ENCODE measurements around the gene ZNRF3. TPM values are rescaled to one million over a fixed set of nuclear protein-coding genes. Genes with fewer than 3 reads are reported as not detected.

The ZNRF3 gene
- total RNA-seq, 1 experiment from 2014 or later: 23.7 TPM

- peaks cover 8% of the 10 kb centered on the region for H3K36me3 Mint-ChIP-seq (ENCODE audit: insufficient read depth, unreplicated experiment)
- no peak for DNase-seq
- BruUV-seq (replicated peaks): no TSS peak
- no peak for TF ChIP-seq CTCF (IDR thresholded peaks at IDR 0.05; ENCODE audit: unreplicated experiment)
- H3K4me3 Mint-ChIP-seq (ENCODE audit: low read depth, unreplicated experiment): no peak overlapping the region
- peak overlapping the region; percentile 58 for H3K27ac Mint-ChIP-seq (ENCODE audit: unreplicated experiment)
- H3K27me3 Mint-ChIP-seq (ENCODE audit: unreplicated experiment): no peaks in the 10 kb centered on the region
- CTCF ChIA-PET: interaction anchor here (1.1 to 1.2 kb wide), 2 partner anchors 20 to 41 kb away, joined by 3 to 4 read pairs; no protein-coding TSS in a partner anchor
- peaks cover 16% of the 10 kb centered on the region for H3K4me1 Mint-ChIP-seq (ENCODE audit: low read depth, unreplicated experiment)
- no peaks in the 10 kb centered on the region for H3K9me3 Mint-ChIP-seq (ENCODE audit: low read depth, unreplicated experiment)
- intact Hi-C loops (cut with micrococcal nuclease; ENCODE audit: unreplicated experiment): no loop called here
These were observed 116.1 kb downstream of the ZNRF3 start for GRCh38 chr22:28999510-28999909.

- H3K27me3 Mint-ChIP-seq (ENCODE audit: unreplicated experiment): no peaks in the 10 kb centered on the region
- no TSS peak for BruUV-seq (replicated peaks)
- no peaks in the 10 kb centered on the region for H3K9me3 Mint-ChIP-seq (ENCODE audit: low read depth, unreplicated experiment)
- H3K4me3 Mint-ChIP-seq (ENCODE audit: low read depth, unreplicated experiment): no peak overlapping the region
- peaks cover 21% of the 10 kb centered on the region for H3K4me1 Mint-ChIP-seq (ENCODE audit: low read depth, unreplicated experiment)
- no peak for DNase-seq
- TF ChIP-seq CTCF (IDR thresholded peaks at IDR 0.05; ENCODE audit: unreplicated experiment): no peak
- peaks cover 11% of the 10 kb centered on the region for H3K36me3 Mint-ChIP-seq (ENCODE audit: insufficient read depth, unreplicated experiment)
- CTCF ChIA-PET: interaction anchor here (0.8 to 1.2 kb wide), 4 partner anchors 21 to 270 kb away, joined by 3 to 4 read pairs (median 4); no protein-coding TSS in a partner anchor
- H3K27ac Mint-ChIP-seq (ENCODE audit: unreplicated experiment): peak overlapping the region; percentile 58
- intact Hi-C loops (cut with micrococcal nuclease; ENCODE audit: unreplicated experiment): no loop called here
These were observed 116.7 kb downstream of the ZNRF3 start for GRCh38 chr22:28999919-29000556.

- H3K27ac Mint-ChIP-seq (ENCODE audit: unreplicated experiment): peak overlapping the region; percentile 58
- no peak for DNase-seq
- no peaks in the 10 kb centered on the region for H3K27me3 Mint-ChIP-seq (ENCODE audit: unreplicated experiment)
- peaks cover 27% of the 10 kb centered on the region for H3K4me1 Mint-ChIP-seq (ENCODE audit: low read depth, unreplicated experiment)
- no TSS peak for BruUV-seq (replicated peaks)
- H3K36me3 Mint-ChIP-seq (ENCODE audit: insufficient read depth, unreplicated experiment): peaks cover 16% of the 10 kb centered on the region
- H3K9me3 Mint-ChIP-seq (ENCODE audit: low read depth, unreplicated experiment): no peaks in the 10 kb centered on the region
- intact Hi-C loops (cut with micrococcal nuclease; ENCODE audit: unreplicated experiment): no loop called here
- no peak for TF ChIP-seq CTCF (IDR thresholded peaks at IDR 0.05; ENCODE audit: unreplicated experiment)
- no peak overlapping the region for H3K4me3 Mint-ChIP-seq (ENCODE audit: low read depth, unreplicated experiment)
- CTCF ChIA-PET: interaction anchor here (0.7 to 0.8 kb wide), 3 partner anchors 18 to 271 kb away, joined by 3 to 4 read pairs (median 4); no protein-coding TSS in a partner anchor
These were observed 117.3 kb downstream of the ZNRF3 start for GRCh38 chr22:29000641-29001040.

GRCh38 chr22:29002603-29003002, 119.2 kb downstream of the ZNRF3 start:
- Mint-ChIP-seq H3K27ac (ENCODE audit: unreplicated experiment) (peak overlapping the region; percentile 18), H3K4me1 (ENCODE audit: low read depth, unreplicated experiment) (peaks cover 28% of the 10 kb centered on the region), H3K36me3 (ENCODE audit: insufficient read depth, unreplicated experiment) (peaks cover 16% of the 10 kb centered on the region), H3K27me3 (ENCODE audit: unreplicated experiment) (no peaks in the 10 kb centered on the region), H3K4me3 (ENCODE audit: low read depth, unreplicated experiment) (no peak overlapping the region), H3K9me3 (ENCODE audit: low read depth, unreplicated experiment) (no peaks in the 10 kb centered on the region)
- CTCF ChIA-PET: no interaction called here
- no peak for TF ChIP-seq CTCF (IDR thresholded peaks at IDR 0.05; ENCODE audit: unreplicated experiment)
- intact Hi-C loops (cut with micrococcal nuclease; ENCODE audit: unreplicated experiment): no loop called here
- BruUV-seq (replicated peaks): no TSS peak
- no peak for DNase-seq

Data from Calu3 (cell line).